ENCODE results near the gene TKFC. TPM values are rescaled to one million over a fixed set of nuclear protein-coding genes. Genes with fewer than 3 reads are reported as not detected.

Gene TKFC
- polyA plus RNA-seq, 1 of the 3 experiments (the other 2 are of a cell fraction), result 72.0 TPM

DNA sequence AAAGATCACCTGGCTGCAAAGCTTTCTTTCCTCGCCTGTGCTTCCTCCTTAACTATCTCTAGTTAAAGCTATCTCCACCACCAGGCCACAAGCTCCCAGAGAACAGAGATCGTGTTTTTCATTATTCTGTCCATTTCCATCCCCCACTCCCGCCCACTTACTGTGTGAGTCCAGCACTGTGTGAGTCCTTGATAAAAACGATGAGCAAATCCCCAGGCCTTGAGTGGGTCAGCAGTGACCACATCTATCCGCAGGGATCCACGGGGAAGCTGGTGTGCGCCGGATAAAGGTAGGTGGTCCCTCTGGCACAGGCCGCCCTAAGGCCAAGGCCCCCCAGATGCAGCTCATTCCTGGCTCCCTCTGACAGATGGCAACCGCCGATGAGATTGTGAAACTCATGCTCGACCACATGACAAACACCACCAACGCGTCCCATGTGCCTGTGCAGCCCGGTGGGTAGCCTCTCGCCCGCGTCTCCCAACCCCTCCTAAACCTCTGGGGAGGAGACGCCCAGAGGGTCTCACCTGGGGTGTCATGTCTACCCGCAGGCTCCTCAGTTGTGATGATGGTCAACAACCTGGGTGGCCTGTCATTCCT, 9.3 kb downstream of the TKFC start (continued):
- no peak for TF ChIP-seq SIN3A (IDR thresholded peaks at IDR 0.05; ENCODE audit: borderline replicate concordance, low read depth, low read length)

DNA sequence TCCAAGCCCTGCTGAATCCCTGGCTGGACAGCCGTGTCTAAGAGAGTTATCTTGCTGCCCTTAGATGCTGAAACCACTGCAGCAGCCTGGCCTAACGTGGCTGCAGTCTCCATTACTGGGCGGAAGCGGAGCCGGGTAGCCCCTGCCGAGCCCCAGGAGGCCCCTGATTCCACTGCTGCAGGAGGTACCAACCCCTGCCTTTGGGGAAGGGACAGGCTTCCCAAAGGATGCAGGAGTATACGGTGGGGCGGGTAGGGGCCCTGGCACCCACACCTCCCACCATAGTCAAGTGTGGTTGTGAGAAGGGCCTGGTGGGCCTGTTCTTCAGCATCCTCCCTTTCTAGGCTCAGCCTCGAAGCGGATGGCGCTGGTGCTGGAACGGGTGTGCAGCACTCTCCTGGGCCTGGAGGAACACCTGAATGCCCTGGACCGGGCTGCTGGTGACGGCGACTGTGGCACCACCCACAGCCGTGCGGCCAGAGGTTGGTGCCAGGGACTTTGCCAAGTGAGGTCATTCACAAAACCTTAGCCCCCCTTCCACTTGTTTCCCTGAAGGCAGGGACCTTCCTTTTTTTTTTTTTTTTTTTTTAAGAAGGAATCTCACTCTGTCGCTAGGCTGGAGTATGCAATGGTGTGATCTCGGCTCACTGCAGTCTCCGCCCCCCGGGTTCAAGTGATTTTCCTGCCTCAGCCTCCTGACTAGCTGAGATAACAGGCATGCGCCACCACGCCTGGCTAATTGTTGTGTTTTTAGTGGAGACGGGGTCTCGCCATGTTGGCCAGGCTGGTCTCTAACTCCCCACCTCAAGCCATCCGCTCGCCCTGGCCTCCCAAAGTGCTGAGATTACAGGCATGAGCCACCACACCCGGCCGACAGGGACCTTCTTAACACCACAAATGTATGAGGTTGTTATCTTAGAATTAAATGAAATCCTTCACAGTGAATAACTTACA, 11.0 kb downstream of the TKFC start:
- Histone ChIP-seq H3K27ac (ENCODE audit: low read depth in 2 of 2, low read length in 1 of 2) (peak overlapping the region in 1 of 2 experiments; percentile 89; a peak in 2 of 4 replicates), H3K4me1 (ENCODE audit: control insufficient read depth in 1 of 2, insufficient read depth in 2 of 2, low read depth in 1 of 2, low read length in 1 of 2) (peaks cover 0 to 26% of the 10 kb centered on the region in 2 experiments; a peak in 1 of 4 replicates), H4K20me1 (ENCODE audit: insufficient read depth) (no peaks in the 10 kb centered on the region), H3K9ac (no peak overlapping the region), H3K79me2 (ENCODE audit: insufficient read depth) (no peaks in the 10 kb centered on the region), H2AFZ (ENCODE audit: low read depth) (no peak overlapping the region), H3K4me3 (ENCODE audit: low read depth in 2 of 2, low read length in 1 of 2) (no peak overlapping the region), H3K4me2 (no peak overlapping the region), H3K27me3 (ENCODE audit: insufficient read depth) (no peaks in the 10 kb centered on the region), H3K9me3 (no peaks in the 10 kb centered on the region), H3F3A (replicated peaks; ENCODE audit: insufficient read depth) (no peaks in the 10 kb centered on the region), H3K36me3 (replicated peaks in 1 of 2; ENCODE audit: control insufficient read depth in 1 of 2, insufficient read depth in 2 of 2, low read length in 1 of 2) (peaks cover 0 to 40% of the 10 kb centered on the region in 2 experiments), H3K9me2 (no peaks in the 10 kb centered on the region)
- POLR2A ChIA-PET, result interaction anchor here (0.9 to 2.8 kb wide), 4 partner anchors 11 to 85 kb away, joined by 5 to 57 read pairs (median 12); partner anchors contain the start of genes CPSF7, CYB561A3, SDHAF2 and TMEM138
- no peak for DNase-seq
- CTCF ChIA-PET, result interaction anchor here (1.4 to 4.0 kb wide), 2 partner anchors 8 to 41 kb away, joined by 8 to 24 read pairs; no protein-coding TSS in a partner anchor
- no peak for TF ChIP-seq SIN3A (IDR thresholded peaks at IDR 0.05; ENCODE audit: borderline replicate concordance, low read depth, low read length)
- no peak for TF ChIP-seq JUND (IDR thresholded peaks at IDR 0.05)
- no peak for TF ChIP-seq RCOR1 (IDR thresholded peaks at IDR 0.05; ENCODE audit: low read length)
- TF ChIP-seq EZH2phosphoT487 (IDR thresholded peaks at IDR 0.05; ENCODE audit: borderline replicate concordance, low read depth), result no peak
- WGBS (ENCODE audit: low lambda C conversion rate), result 97% methylated on average over 16 of the region's 29 CpGs

GRCh38 chr11:61345170-61345610, 12.2 kb downstream of the TKFC start:
- Histone ChIP-seq H3K79me2 (ENCODE audit: insufficient read depth) (no peaks in the 10 kb centered on the region), H3K9me2 (no peaks in the 10 kb centered on the region), H3K4me1 (ENCODE audit: control insufficient read depth in 1 of 2, insufficient read depth in 2 of 2, low read depth in 1 of 2, low read length in 1 of 2) (peaks cover 0 to 29% of the 10 kb centered on the region in 2 experiments; a peak in 1 of 4 replicates), H3K4me3 (ENCODE audit: low read depth in 2 of 2, low read length in 1 of 2) (no peak overlapping the region), H4K20me1 (ENCODE audit: insufficient read depth) (no peaks in the 10 kb centered on the region), H2AFZ (ENCODE audit: low read depth) (no peak overlapping the region), H3K9me3 (no peaks in the 10 kb centered on the region), H3K9ac (no peak overlapping the region), H3F3A (replicated peaks; ENCODE audit: insufficient read depth) (no peaks in the 10 kb centered on the region), H3K27ac (ENCODE audit: low read depth in 2 of 2, low read length in 1 of 2) (peak overlapping the region in 1 of 2 experiments; percentile 89; a peak in 2 of 4 replicates), H3K36me3 (replicated peaks in 1 of 2; ENCODE audit: control insufficient read depth in 1 of 2, insufficient read depth in 2 of 2, low read length in 1 of 2) (peaks cover 0 to 43% of the 10 kb centered on the region in 2 experiments), H3K4me2 (no peak overlapping the region), H3K27me3 (ENCODE audit: insufficient read depth) (no peaks in the 10 kb centered on the region)
- peak; percentile 92 for DNase-seq
- WGBS (ENCODE audit: low lambda C conversion rate), result no CpG with 5 or more reads among the region's 4 CpGs
- ChIA-PET POLR2A (interaction anchor here (0.8 to 2.8 kb wide), 7 partner anchors 9 to 84 kb away, joined by 3 to 57 read pairs (median 5); partner anchors contain the start of genes CPSF7, CYB561A3, SDHAF2 and TMEM138), CTCF (interaction anchor here (0.7 to 4.0 kb wide), 6 partner anchors 9 to 47 kb away, joined by 4 to 24 read pairs (median 8); partner anchors contain the start of gene TMEM216)
- peak; percentile 54 for TF ChIP-seq CHD2 (IDR thresholded peaks at IDR 0.05; ENCODE audit: low read length, partially characterized antibody)
- 0 out of 2 replicates have a peak, but pooled peaks have one; percentile 22 for TF ChIP-seq RCOR1 (IDR thresholded peaks at IDR 0.05; ENCODE audit: low read length)
- no peak for TF ChIP-seq GABPA (IDR thresholded peaks at IDR 0.05; ENCODE audit: low read depth)
- no peak for TF ChIP-seq SMC3 (IDR thresholded peaks at IDR 0.05; ENCODE audit: low read depth, low read length)
- peak in 1 of 2 experiments; percentile 53; a peak in 1 of 4 replicates for TF ChIP-seq EP300 (IDR thresholded peaks at IDR 0.05; ENCODE audit: borderline replicate concordance in 1 of 2, low read depth in 1 of 2, low read length in 1 of 2)
- no peak for TF ChIP-seq NRF1 (IDR thresholded peaks at IDR 0.05; ENCODE audit: low read depth, low read length)
- TF ChIP-seq MXI1 (IDR thresholded peaks at IDR 0.05; ENCODE audit: low read depth, low read length), result peak; percentile 96
- TF ChIP-seq RFX5 (IDR thresholded peaks at IDR 0.05; ENCODE audit: low read length), result no peak
- no peak for TF ChIP-seq IRF3 (IDR thresholded peaks at IDR 0.05; ENCODE audit: low read depth, low read length)
- TF ChIP-seq FOXJ3 (CRISPR knock-in tag; IDR thresholded peaks at IDR 0.05), result peak; percentile 47; the same call in 1 of the 2 replicates
